ENCODE measurements around the gene SPRY1.

Gene SPRY1

DNA sequence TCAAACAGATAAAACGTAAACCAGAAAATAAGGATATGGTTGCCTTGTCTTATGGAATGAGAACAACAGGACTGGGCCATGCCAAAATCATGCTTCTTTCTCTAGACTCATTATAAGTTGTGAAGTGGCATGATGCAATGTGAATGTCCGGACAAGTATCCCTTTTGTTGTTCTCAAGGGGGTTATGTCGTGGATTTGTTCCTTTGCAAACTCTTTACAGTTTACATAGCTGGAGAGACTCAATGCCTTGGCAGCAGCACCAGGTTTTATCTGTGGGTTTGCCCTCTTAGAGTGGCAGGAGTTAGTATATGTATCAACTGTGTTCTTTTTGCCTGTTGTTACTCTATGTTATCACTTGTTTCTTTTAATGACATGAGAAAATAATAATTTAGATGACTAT is 41.4 kb downstream of the SPRY1 start:
- Histone ChIP-seq H3K36me3 (ENCODE audit: control insufficient read depth, insufficient read depth, low read length) (no peaks in the 10 kb centered on the region), H3K4me1 (ENCODE audit: control insufficient read depth, insufficient read depth, low read length) (peaks cover 10% of the 10 kb centered on the region), H3K9ac (ENCODE audit: low read length) (no peak overlapping the region), H3K27me3 (ENCODE audit: control insufficient read depth, insufficient read depth, low read length) (no peaks in the 10 kb centered on the region), H3K4me3 (ENCODE audit: low read length) (no peak overlapping the region), H3K9me3 (ENCODE audit: control insufficient read depth, low read length) (no peaks in the 10 kb centered on the region)

DNA sequence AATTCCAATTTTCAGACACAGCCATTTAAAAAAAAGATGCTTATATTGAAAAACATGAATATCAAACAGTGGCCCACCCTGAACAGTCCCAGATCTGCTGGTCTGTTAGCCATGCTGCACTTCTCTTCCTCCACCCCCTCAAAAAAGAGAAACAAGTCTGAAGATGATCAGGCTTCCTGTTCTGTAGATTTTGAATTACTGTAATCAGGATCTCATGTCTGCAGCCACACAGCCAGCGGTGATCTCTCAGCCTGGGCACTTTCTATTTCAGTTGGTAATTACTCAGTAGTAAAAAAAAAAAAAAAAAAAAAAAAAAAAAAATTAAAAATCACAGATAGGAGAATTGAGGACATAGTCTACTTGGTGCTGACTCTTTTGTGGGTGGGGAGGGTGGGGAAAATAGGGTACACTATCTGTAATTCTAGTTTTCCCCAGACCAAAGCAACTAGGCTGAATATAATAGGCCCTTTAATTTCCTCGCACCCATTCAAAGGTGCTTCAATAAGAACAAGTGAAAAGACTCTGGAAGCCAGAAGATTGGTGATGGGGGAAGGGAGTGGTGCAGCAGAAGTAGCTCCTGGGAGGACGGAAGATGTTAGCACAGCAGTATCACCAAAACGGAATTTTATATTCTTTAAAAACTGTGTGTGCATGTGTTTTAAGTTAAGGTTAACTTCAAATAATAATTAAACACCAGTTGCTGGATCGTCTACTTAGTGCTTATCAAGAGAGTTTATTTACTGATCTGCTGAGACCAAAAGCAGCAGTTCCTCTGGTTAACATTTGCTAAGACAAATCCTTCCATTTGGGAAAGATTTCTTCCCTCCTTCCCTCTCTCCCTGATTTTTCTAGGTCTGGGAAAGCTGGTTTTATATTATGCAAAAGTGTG is 47.0 kb downstream of the SPRY1 start:
- H3K36me3 ChIP-seq (ENCODE audit: control insufficient read depth, insufficient read depth, low read length): no peaks in the 10 kb centered on the region
- peaks cover 7% of the 10 kb centered on the region for H3K4me1 ChIP-seq (ENCODE audit: control insufficient read depth, insufficient read depth, low read length)
- no peak overlapping the region for H3K9ac ChIP-seq (ENCODE audit: low read length)
- no peaks in the 10 kb centered on the region for H3K27me3 ChIP-seq (ENCODE audit: control insufficient read depth, insufficient read depth, low read length)
- H3K9me3 ChIP-seq (ENCODE audit: control insufficient read depth, low read length): no peaks in the 10 kb centered on the region
- H3K4me3 ChIP-seq (ENCODE audit: low read length): no peak overlapping the region

DNA sequence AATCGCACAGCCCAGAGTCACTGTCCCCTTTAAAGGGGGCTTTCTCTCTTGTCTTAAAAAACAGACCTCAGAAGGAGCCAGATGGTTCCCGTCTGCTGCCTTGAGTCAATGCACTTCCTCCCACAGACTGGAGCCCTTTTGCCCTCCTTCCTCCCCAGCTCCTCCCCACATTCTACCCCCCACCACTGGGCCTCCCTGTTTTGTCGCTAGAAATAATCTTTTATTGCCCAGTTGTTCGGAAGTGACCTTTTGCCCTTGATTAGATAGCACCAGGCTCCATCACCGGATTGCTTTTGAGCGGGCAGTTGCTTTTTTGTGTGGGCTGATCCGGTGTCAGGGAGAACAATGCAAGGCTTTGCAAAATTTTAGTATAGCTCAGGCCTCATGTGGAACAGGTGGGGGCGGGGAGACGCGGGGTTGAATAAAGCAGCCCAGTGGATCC is 47.7 kb downstream of the SPRY1 start:
- Histone ChIP-seq H3K9ac (ENCODE audit: low read length) (no peak overlapping the region), H3K4me1 (ENCODE audit: control insufficient read depth, insufficient read depth, low read length) (peaks cover 7% of the 10 kb centered on the region), H3K36me3 (ENCODE audit: control insufficient read depth, insufficient read depth, low read length) (no peaks in the 10 kb centered on the region), H3K4me3 (ENCODE audit: low read length) (no peak overlapping the region), H3K9me3 (ENCODE audit: control insufficient read depth, low read length) (no peaks in the 10 kb centered on the region), H3K27me3 (ENCODE audit: control insufficient read depth, insufficient read depth, low read length) (no peaks in the 10 kb centered on the region)

DNA sequence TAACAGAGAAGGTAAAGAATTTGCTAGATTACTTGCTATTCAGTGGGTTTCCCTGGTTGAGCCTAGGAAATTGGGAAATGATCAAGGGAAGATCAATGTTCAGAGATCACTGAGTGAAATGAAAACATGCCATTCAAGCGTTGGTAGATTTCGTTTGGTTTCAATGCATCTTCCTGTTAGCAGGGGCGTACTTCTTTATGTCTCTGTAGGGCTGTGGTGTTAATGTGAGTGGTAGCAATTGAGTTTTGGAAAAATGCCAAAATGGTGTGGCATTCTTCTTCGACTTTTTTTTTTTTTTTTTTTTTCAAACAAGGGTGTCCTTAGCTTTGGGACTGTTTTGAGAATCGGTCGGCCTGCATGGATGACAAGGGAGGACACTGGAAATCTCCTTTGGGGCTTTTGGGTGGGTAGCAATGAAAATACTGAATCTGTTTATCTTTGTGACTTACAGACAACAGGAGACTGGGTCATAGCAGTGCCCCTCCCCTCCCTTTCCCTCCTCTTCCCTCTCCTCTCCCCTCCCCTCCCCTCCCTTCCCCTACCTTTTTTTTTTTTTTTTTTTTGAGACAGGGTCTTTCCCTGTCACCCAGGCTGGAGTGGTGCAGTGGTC is 50.4 kb downstream of the SPRY1 start:
- Histone ChIP-seq H3K36me3 (ENCODE audit: control insufficient read depth, insufficient read depth, low read length) (no peaks in the 10 kb centered on the region), H3K9ac (ENCODE audit: low read length) (no peak overlapping the region), H3K4me3 (ENCODE audit: low read length) (no peak overlapping the region), H3K27me3 (ENCODE audit: control insufficient read depth, insufficient read depth, low read length) (no peaks in the 10 kb centered on the region), H3K9me3 (ENCODE audit: control insufficient read depth, low read length) (no peaks in the 10 kb centered on the region), H3K4me1 (ENCODE audit: control insufficient read depth, insufficient read depth, low read length) (peaks cover 7% of the 10 kb centered on the region)

- H3K4me3 ChIP-seq (ENCODE audit: low read length): no peak overlapping the region
- H3K9me3 ChIP-seq (ENCODE audit: control insufficient read depth, low read length): no peaks in the 10 kb centered on the region
- no peak overlapping the region for H3K9ac ChIP-seq (ENCODE audit: low read length)
- no peaks in the 10 kb centered on the region for H3K36me3 ChIP-seq (ENCODE audit: control insufficient read depth, insufficient read depth, low read length)
- peaks cover 2% of the 10 kb centered on the region for H3K4me1 ChIP-seq (ENCODE audit: control insufficient read depth, insufficient read depth, low read length)
- no peaks in the 10 kb centered on the region for H3K27me3 ChIP-seq (ENCODE audit: control insufficient read depth, insufficient read depth, low read length)
Measured at GRCh38 chr4:123449362-123449761, 52.8 kb downstream of the SPRY1 start.

GRCh38 chr4:123449780-123450179 is 53.2 kb downstream of the SPRY1 start:
- Histone ChIP-seq H3K36me3 (ENCODE audit: control insufficient read depth, insufficient read depth, low read length) (no peaks in the 10 kb centered on the region), H3K9me3 (ENCODE audit: control insufficient read depth, low read length) (no peaks in the 10 kb centered on the region), H3K4me1 (ENCODE audit: control insufficient read depth, insufficient read depth, low read length) (no peaks in the 10 kb centered on the region), H3K9ac (ENCODE audit: low read length) (no peak overlapping the region), H3K4me3 (ENCODE audit: low read length) (no peak overlapping the region), H3K27me3 (ENCODE audit: control insufficient read depth, insufficient read depth, low read length) (no peaks in the 10 kb centered on the region)

GRCh38 chr4:123450393-123450792 is 53.8 kb downstream of the SPRY1 start:
- H3K27me3 ChIP-seq (ENCODE audit: control insufficient read depth, insufficient read depth, low read length): no peaks in the 10 kb centered on the region
- H3K4me3 ChIP-seq (ENCODE audit: low read length): no peak overlapping the region
- no peaks in the 10 kb centered on the region for H3K9me3 ChIP-seq (ENCODE audit: control insufficient read depth, low read length)
- no peaks in the 10 kb centered on the region for H3K36me3 ChIP-seq (ENCODE audit: control insufficient read depth, insufficient read depth, low read length)
- no peaks in the 10 kb centered on the region for H3K4me1 ChIP-seq (ENCODE audit: control insufficient read depth, insufficient read depth, low read length)
- no peak overlapping the region for H3K9ac ChIP-seq (ENCODE audit: low read length)

DNA sequence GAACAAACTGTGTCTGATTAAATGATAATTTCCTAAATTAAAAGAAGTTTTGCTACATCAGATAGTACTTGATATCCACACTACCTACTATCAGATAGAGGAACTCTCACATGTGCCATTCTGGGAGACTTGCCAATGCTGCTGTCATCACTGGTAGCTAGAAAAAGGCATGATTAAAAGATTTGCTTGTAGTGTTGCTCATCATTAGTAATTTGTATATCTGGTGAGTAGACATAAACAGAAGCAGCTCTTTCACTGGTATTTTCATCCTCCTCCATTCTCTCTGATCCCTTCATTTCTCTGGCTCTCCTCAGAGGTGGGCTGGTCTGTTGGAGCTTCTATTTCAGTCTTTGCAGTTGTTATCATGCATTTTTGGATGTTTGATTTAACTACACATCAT is 56.0 kb downstream of the SPRY1 start:
- Histone ChIP-seq H3K36me3 (ENCODE audit: control insufficient read depth, insufficient read depth, low read length) (no peaks in the 10 kb centered on the region), H3K4me1 (ENCODE audit: control insufficient read depth, insufficient read depth, low read length) (no peaks in the 10 kb centered on the region), H3K9me3 (ENCODE audit: control insufficient read depth, low read length) (no peaks in the 10 kb centered on the region), H3K27me3 (ENCODE audit: control insufficient read depth, insufficient read depth, low read length) (no peaks in the 10 kb centered on the region), H3K4me3 (ENCODE audit: low read length) (no peak overlapping the region), H3K9ac (ENCODE audit: low read length) (no peak overlapping the region)

DNA sequence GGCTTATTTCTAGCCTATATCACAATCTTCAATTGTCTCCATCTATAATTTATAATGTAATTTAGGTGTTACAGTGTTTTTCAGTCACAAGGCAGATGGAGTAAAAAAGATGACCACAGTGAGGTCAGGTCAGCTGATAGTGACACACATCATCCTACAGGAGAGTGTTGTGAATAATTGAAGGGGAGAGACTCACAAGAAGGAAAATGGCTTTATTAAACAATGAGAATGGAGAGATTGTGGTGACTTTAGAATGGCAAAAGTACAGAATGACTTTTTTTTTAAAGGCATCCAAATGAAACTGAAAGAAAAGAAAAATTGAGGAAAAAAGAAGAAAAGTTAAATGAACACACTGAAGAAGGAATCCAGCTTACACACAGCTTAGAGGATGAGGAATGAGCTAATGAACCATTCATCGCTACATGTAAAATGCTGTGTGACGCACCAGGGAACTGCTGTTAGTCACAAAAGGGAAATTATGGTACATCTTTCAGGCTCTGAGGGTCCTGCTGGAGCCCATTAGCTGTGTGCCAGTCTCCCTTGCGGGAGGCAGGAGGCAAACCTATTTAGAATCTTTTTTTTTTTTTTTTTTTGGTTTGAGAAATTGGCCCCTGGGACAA is 56.6 kb downstream of the SPRY1 start:
- no peaks in the 10 kb centered on the region for H3K27me3 ChIP-seq (ENCODE audit: control insufficient read depth, insufficient read depth, low read length)
- H3K9me3 ChIP-seq (ENCODE audit: control insufficient read depth, low read length): no peaks in the 10 kb centered on the region
- no peak overlapping the region for H3K9ac ChIP-seq (ENCODE audit: low read length)
- no peak overlapping the region for H3K4me3 ChIP-seq (ENCODE audit: low read length)
- H3K4me1 ChIP-seq (ENCODE audit: control insufficient read depth, insufficient read depth, low read length): no peaks in the 10 kb centered on the region
- no peaks in the 10 kb centered on the region for H3K36me3 ChIP-seq (ENCODE audit: control insufficient read depth, insufficient read depth, low read length)

All from mucosa of stomach (tissue), 1 donor.